Measurements from ENCODE around the gene LSM12.

LSM12 gene

DNA sequence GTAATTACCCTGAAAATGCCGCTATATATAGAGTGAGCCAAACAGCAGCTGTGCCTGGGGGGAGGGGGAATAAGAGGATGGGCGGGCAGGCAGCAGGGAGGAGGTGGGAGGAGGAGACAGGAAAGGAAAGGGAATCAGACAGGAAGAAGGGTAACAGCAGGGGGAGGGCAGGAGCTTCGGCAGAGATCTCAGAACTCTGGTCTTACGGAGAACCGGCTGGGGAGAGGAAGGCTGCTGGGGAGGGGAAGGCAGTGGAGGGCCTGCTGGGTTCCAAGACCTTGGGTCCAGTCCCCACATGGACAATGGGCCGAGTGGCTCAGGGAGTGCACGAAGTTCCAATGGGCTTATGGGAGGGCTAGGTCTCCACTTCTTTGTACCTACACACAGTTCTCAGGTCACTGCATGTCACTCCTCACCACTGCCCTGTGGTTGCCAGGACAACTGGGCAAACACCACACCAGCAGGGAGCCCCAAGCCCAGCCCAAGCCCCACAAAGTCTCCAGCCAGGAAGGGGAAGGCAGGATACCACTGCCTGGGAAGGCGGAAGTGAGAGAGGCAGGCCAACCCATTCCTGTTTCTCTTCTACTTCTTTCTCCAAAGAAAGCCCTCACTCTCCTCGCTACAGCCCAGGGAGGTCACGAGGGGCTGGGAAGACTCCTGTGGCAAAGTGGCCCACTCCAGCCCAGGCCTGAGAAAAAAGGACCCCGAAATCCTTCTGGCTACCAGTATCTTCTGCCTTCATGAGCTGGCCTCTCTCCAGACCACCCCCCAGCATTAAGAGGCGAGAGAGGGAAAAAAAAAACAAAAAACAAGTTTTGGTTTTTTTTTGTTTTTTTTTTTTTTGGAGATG, 29.4 kb upstream of the LSM12 start:
- DNase-seq (ENCODE audit: low spot score): peak; percentile 28

DNA sequence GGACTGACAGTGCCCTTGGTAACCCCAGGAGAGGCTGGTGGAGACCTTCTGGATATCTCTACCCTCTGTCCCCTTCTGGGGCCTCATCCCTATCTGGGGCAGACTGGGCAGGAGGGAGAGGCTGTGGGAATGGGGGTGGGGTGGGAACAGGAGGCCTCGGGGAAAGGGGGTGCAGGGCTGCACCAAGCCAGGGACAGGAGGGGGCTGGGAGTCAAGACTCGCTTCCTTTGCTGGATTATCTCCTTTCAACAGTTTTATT, 28.8 kb upstream of the LSM12 start:
- no peak for DNase-seq (ENCODE audit: low spot score)

GRCh38 chr17:44094701-44095387, 28.4 kb upstream of the LSM12 start:
- no peak for DNase-seq (ENCODE audit: low spot score)

- no peak for DNase-seq (ENCODE audit: low spot score)
These were observed 26.9 kb upstream of the LSM12 start for GRCh38 chr17:44093231-44093900.

- DNase-seq (ENCODE audit: low spot score): no peak
These were observed 25.6 kb upstream of the LSM12 start for GRCh38 chr17:44092051-44092450.

DNA sequence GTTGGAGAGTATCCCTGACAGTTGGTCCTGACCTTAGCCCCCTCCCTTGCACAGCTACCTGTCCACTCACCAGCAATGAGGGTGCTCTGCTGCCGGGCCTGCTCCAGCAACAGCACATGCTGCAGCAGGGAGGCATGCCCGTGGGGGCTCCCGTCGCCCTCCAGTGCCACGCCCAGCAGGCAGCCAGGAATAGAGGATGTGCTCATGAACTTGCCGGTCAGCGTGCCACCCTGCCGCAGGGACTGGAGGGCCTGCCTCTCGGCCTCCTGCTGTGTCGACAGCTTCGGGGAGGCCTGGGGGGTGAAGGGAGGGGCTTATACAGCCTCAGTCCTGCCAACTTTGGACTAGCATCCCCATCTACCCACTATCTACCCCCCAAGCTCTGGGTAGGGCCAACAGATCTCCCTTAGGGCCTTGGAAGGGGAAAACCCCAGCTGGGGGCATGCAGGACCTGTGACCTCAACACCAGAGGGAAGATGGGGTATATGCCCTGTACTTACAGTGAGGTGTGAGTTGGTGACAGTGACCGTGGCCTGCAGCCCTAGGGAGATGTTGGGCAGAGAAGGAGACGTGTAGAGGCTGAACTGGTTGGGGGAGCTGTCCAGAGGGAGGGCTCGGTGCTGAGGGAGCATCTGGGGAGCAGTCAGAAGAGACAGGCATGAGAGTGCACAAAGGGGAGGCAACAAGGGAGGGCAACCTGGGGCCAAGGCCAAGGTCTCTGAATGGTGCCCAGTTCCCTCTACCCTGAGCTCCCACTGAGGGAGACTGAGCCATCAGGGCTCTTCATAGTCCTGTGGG, 24.9 kb upstream of the LSM12 start:
- DNase-seq (ENCODE audit: low spot score): no peak

DNA sequence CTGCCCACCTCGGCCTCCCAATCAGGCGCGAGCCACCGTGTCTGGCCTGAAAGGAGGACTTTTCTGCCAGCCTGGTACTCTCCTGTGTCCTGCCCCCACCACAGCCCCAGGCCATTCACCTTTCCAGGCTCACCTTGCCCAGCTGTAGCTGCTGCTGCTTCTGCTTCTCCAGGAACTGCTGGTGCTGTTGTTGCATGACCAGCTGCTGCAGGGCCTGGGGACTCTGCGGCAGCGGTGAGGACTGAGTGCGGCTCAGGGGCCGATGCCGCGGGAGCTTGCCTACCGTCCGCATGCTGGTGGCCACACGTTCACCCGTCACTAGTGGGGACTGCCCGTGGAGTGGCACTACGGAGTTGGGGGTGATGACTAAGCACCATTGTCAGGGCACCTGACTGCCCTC, 21.8 kb upstream of the LSM12 start:
- no peak for DNase-seq (ENCODE audit: low spot score)

DNA sequence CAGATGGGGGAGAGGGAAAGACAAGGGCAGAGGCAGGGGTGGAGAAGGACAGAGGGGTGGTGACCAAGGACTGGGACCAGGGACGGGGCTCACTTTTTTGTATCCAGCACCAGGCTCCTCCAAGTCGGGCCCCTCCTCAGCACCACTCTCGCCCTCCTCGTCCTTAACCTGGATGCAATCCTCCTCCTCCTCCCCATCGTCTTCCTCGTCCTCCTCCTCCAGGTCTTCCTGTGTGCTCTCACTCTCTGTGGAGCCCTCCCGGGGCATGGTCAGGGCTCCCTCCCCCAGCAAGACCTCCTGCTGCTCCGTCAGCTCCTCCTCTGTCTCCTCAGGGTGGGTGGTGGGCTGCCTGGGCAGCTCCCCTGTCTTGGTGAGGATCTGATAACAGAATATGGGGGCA, 20.8 kb upstream of the LSM12 start:
- no peak for DNase-seq (ENCODE audit: low spot score)

- DNase-seq (ENCODE audit: low spot score): peak; percentile 80
These were observed 20.2 kb upstream of the LSM12 start for GRCh38 chr17:44086364-44087311.

DNA sequence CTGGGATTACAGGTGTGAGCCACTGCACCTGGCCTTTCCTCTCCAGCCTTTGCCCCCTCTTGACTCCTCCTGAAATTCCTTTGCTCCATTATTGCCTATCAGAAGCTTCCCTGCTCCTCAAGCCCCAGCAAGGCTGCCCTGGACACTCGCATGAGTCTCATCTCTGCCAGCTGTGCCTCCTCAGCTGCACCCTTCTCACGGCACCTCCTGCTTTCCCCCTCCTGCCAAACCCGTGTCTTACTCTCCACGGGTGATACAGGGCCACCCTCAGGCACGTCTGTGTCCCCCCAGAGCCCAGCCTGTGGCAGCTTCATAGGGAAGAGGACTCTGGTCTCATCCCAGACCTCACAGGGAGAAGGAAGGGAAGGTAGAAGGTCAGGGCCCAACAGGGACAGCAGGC, 19.4 kb upstream of the LSM12 start:
- DNase-seq (ENCODE audit: low spot score): no peak

DNA sequence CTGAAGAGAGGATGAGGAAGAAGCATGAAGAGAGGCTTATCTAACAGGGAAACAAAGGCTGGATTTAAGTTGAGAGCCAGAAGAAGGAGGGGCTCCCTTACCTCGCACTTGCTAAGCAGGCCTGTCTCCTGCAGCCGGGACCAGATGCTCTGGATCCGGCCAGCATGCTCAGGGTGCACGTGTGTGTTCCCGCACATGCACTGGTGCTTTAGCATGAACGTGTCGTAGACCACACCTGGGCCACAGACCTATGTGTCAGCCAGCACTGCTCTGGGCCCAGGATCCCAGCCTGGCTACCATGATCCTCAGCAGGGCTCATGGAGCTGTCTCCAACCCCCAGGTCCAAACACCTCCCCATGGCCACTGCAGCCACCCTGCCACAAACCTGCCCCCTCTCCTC, 18.4 kb upstream of the LSM12 start:
- no peak for DNase-seq (ENCODE audit: low spot score)

DNA sequence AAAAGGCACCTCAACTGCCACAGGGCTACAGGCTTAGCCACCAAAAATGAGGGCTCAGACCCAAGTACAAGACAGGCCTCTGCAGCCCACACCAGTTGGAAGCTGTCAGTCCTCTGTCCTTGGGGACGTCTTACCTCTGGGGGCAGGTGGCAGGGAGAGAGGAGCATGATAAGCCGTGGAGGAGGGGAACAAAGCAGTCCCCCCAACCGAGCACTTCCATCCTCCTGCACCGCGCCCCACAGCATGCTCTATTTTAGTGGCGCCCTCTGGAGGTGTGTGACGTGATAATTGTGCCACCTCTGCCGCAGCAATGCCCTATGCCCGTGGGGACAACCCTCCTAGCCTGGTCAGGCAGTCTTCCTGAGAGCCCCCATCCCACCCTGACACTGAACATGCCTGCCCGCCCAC, 17.7 kb upstream of the LSM12 start:
- DNase-seq (ENCODE audit: low spot score): no peak

- DNase-seq (ENCODE audit: low spot score): peak; percentile 62
These were observed 16.9 kb upstream of the LSM12 start for GRCh38 chr17:44083250-44083849.

GRCh38 chr17:44082256-44082927, 15.9 kb upstream of the LSM12 start:
- DNase-seq (ENCODE audit: low spot score): no peak

DNA sequence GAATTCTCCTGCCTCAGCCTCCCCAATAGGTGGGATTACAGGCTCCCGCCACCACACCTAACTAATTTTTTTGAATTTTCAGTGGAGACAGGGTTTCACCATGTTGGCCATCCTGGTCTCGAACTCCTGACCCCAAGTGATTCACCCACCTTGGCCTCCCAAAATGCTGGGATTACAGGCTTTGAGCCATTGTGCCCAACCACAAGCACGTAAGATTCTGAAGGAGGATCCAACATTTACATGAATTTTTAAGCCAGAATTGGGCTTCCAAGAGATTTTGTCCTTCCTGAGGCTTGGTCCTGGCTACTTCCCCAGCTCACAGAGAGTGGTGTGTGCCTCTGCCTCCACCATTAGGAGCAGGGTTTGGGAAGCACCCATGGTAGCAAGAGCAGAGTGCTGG, 15.2 kb upstream of the LSM12 start:
- DNase-seq (ENCODE audit: low spot score): no peak

- DNase-seq (ENCODE audit: low spot score): no peak
These were observed 13.7 kb upstream of the LSM12 start for GRCh38 chr17:44079877-44080821.

DNA sequence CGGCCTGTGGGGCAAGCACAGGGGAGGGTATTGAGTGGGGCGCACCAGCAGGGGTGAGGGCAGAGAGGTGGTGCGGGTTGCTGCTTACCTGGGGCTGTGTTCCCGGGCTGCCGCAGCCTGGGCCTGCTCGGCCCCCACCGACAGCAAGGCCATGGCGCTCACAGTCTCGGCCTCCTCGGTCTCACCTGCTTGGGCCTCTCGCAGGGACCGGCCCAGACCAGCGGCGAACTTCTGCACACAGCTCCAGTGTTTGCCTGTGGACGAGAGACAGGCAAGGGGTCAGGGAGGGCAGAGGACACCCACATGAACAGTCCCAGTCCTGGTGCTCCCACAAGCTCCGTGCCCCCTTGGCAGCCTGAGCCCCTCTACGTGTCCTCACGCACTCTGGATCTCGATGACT, 11.9 kb upstream of the LSM12 start:
- DNase-seq (ENCODE audit: low spot score): no peak

- DNase-seq (ENCODE audit: low spot score): no peak
These were observed 11.1 kb upstream of the LSM12 start for GRCh38 chr17:44077595-44077909.

All from kidney tubule cell (primary cell).